ENCODE results near the gene JAKMIP1. TPM values are rescaled to one million over a fixed set of nuclear protein-coding genes. Genes with fewer than 3 reads are reported as not detected.

Gene JAKMIP1
- total RNA-seq, 4 donors from 2014 or later: 0.26 to 0.48 TPM; not detected in 2

- DNase-seq: no peak
- Histone ChIP-seq H3K36me3 (no peaks in the 10 kb centered on the region), H3K27me3 (no peaks in the 10 kb centered on the region), H3K4me3 (no peak overlapping the region), H3K4me1 (no peaks in the 10 kb centered on the region), H3K9me3 (no peaks in the 10 kb centered on the region), H3K27ac (no peak overlapping the region)
- intact Hi-C loops (cut with DNase I; ENCODE audit: low total_unique reads): no loop called here
- TF ChIP-seq POLR2A (IDR thresholded peaks at IDR 0.05) (no peak), CTCF (IDR thresholded peaks at IDR 0.05) (no peak)
Measured at GRCh38 chr4:5992171-5992827, 208.1 kb downstream of the JAKMIP1 start.

GRCh38 chr4:5991405-5991804 is 208.9 kb downstream of the JAKMIP1 start:
- no peak overlapping the region for H3K27ac ChIP-seq
- no peak overlapping the region for H3K4me3 ChIP-seq
- no peaks in the 10 kb centered on the region for H3K4me1 ChIP-seq
- TF ChIP-seq CTCF (IDR thresholded peaks at IDR 0.05) (no peak), POLR2A (IDR thresholded peaks at IDR 0.05) (no peak)
- DNase-seq: no peak
- intact Hi-C loops (cut with DNase I; ENCODE audit: low total_unique reads): no loop called here
- H3K27me3 ChIP-seq: no peaks in the 10 kb centered on the region
- no peaks in the 10 kb centered on the region for H3K9me3 ChIP-seq
- H3K36me3 ChIP-seq: no peaks in the 10 kb centered on the region

- H3K4me1 ChIP-seq: no peaks in the 10 kb centered on the region
Measured at GRCh38 chr4:5990446-5991160, 209.7 kb downstream of the JAKMIP1 start.

GRCh38 chr4:5989236-5990225 is 210.8 kb downstream of the JAKMIP1 start:
- no peaks in the 10 kb centered on the region for H3K9me3 ChIP-seq
- no peak for TF ChIP-seq POLR2A (IDR thresholded peaks at IDR 0.05)
- TF ChIP-seq CTCF (IDR thresholded peaks at IDR 0.05): no peak
- H3K36me3 ChIP-seq: no peaks in the 10 kb centered on the region
- no peaks in the 10 kb centered on the region for H3K4me1 ChIP-seq
- H3K27me3 ChIP-seq: no peaks in the 10 kb centered on the region
- no peak for DNase-seq
- H3K27ac ChIP-seq: no peak overlapping the region
- intact Hi-C loops (cut with DNase I; ENCODE audit: low total_unique reads): no loop called here
- no peak overlapping the region for H3K4me3 ChIP-seq

More at GRCh38 chr4:5990446-5991160, 209.7 kb downstream of the JAKMIP1 start:
- Histone ChIP-seq H3K27ac (no peak overlapping the region), H3K36me3 (no peaks in the 10 kb centered on the region), H3K27me3 (no peaks in the 10 kb centered on the region), H3K4me3 (no peak overlapping the region), H3K9me3 (no peaks in the 10 kb centered on the region)
- DNase-seq: no peak
- TF ChIP-seq CTCF (IDR thresholded peaks at IDR 0.05): no peak
- no peak for TF ChIP-seq POLR2A (IDR thresholded peaks at IDR 0.05)
- intact Hi-C loops (cut with DNase I; ENCODE audit: low total_unique reads): no loop called here
